PC-9 (cell line): ENCODE results near the gene HTR3A. TPM values are rescaled to one million over a fixed set of nuclear protein-coding genes. Genes with fewer than 3 reads are reported as not detected.

Source experiments
- BruUV-seq: library from RNA; stranded (reverse); fragments of 400-500 nt; replicated peaks from 2 replicates; lab custom pipeline; 2021; lab: Mats Ljungman, UMichigan
- CTCF ChIA-PET: fragments of 300-600 bp; sonication (Branson Sonifier 250); formaldehyde crosslinking; loops from one replicate; lab custom pipeline; 2022; ENCODE audit warnings: antibody characterized with exemption; lab: Charles Lee
- POLR2A ChIA-PET: fragments of 300-600 bp; sonication (Branson Sonifier 250); formaldehyde crosslinking; loops from one replicate; lab custom pipeline; 2022; ENCODE audit warnings: antibody characterized with exemption; ENCODE audit not compliant: unreplicated experiment; lab: Charles Lee
- DNase-seq, 2 experiments: peaks; one replicate each; pipeline versions ENCODE4 v3.0.0 to v3.0.0-alpha.2; 2015 to 2022; ENCODE audit warnings: mixed read lengths in 1 of 2
- H2AFZ ChIP-seq: fragments of 200-600 bp; sonication (generic); 2 replicates; pipeline ENCODE4 v1.8.1; 2017; ENCODE audit warnings: antibody characterized with exemption
- H3F3A ChIP-seq: fragments of 200-600 bp; sonication (generic); 2 replicates; pipeline ENCODE4 v1.8.1; 2017; ENCODE audit warnings: antibody characterized with exemption, mild to moderate bottlenecking, low read depth; ENCODE audit not compliant: insufficient read depth
- H3K27ac ChIP-seq: fragments of 200-600 bp; sonication (generic); 2 replicates; pipeline ENCODE4 v1.6.1; 2016; ENCODE audit warnings: mixed run types
- H3K27me3 ChIP-seq: fragments of 200-600 bp; sonication (generic); 2 replicates; pipeline ENCODE4 v1.6.1; 2016; ENCODE audit warnings: low read depth, mixed run types; ENCODE audit not compliant: insufficient read depth
- H3K36me3 ChIP-seq: fragments of 200-600 bp; sonication (generic); 2 replicates; pipeline ENCODE4 v1.6.1; 2016; ENCODE audit warnings: low read depth, mixed run types
- H3K4me1 ChIP-seq: fragments of 200-600 bp; sonication (generic); replicated peaks from 2 replicates; pipeline ENCODE4 v1.6.1; 2016; ENCODE audit warnings: mixed run types; ENCODE audit not compliant: insufficient read depth
- H3K4me2 ChIP-seq: fragments of 200-600 bp; sonication (generic); 2 replicates; pipeline ENCODE4 v1.6.1; 2017; ENCODE audit warnings: mixed run types
- H3K4me3 ChIP-seq: fragments of 200-600 bp; sonication (generic); 2 replicates; pipeline ENCODE4 v1.6.1; 2016; ENCODE audit warnings: mixed run types
- H3K79me2 ChIP-seq: fragments of 200-600 bp; sonication (generic); 2 replicates; pipeline ENCODE4 v1.6.1; 2017; ENCODE audit warnings: low read depth, mixed run types
- H3K9me2 ChIP-seq: fragments of 200-600 bp; sonication (generic); 2 replicates; pipeline ENCODE4 v1.8.1; 2017; ENCODE audit warnings: mild to moderate bottlenecking; ENCODE audit not compliant: insufficient read depth
- H3K9me3 ChIP-seq: fragments of 200-600 bp; sonication (generic); 2 replicates; pipeline ENCODE4 v1.8.1; 2016; ENCODE audit warnings: low read depth; ENCODE audit not compliant: insufficient read depth
- H4K20me1 ChIP-seq: fragments of 200-600 bp; sonication (generic); 2 replicates; pipeline ENCODE4 v1.8.1; 2017; ENCODE audit not compliant: insufficient read depth
- CTCF ChIP-seq: fragments of 200-600 bp; sonication (generic); conservative IDR thresholded peaks from 2 replicates; pipeline ENCODE4 v1.6.1; 2017; ENCODE audit warnings: mixed run types, antibody characterized with exemption, mild to moderate bottlenecking, moderate library complexity
- EZH2 ChIP-seq: fragments of 200-600 bp; sonication (generic); IDR thresholded peaks from 2 replicates; pipeline ENCODE4 v1.8.0; 2017; ENCODE audit warnings: antibody characterized with exemption, low read depth
- intact Hi-C: fragments of 100-400 bp; cut with micrococcal nuclease; formaldehyde crosslinking; loops from one replicate; pipeline ENCODE4 v1.10.0; 2022; ENCODE audit not compliant: unreplicated experiment
- total RNA-seq: library from RNA; stranded (reverse); gene quantifications from 2 replicates; pipeline ENCODE4 v1.2.3, GENCODE V29; 2021

Gene HTR3A
- total RNA-seq, 1 experiment from 2014 or later = not detected

GRCh38 chr11:114027391-114027790, 52.5 kb downstream of the HTR3A start:
- no TSS peak for BruUV-seq
- intact Hi-C loops = no loop called here

GRCh38 chr11:114027926-114028325, 53.0 kb downstream of the HTR3A start:
- Histone ChIP-seq H2AFZ (no peak overlapping the region), H3K27ac (no peak overlapping the region), H4K20me1 (no peaks in the 10 kb centered on the region), H3K79me2 (no peaks in the 10 kb centered on the region), H3K9me2 (no peaks in the 10 kb centered on the region), H3K27me3 (peaks cover 83% of the 10 kb centered on the region), H3K4me3 (no peak overlapping the region), H3K36me3 (no peaks in the 10 kb centered on the region), H3K9me3 (no peaks in the 10 kb centered on the region), H3K4me1 (no peaks in the 10 kb centered on the region), H3K4me2 (no peak overlapping the region), H3F3A (no peaks in the 10 kb centered on the region)
- TF ChIP-seq EZH2 (no peak), CTCF (no peak)
- no TSS peak for BruUV-seq
- DNase-seq = no peak
- CTCF ChIA-PET = no interaction called here
- POLR2A ChIA-PET = no interaction called here
- intact Hi-C loops = no loop called here

More at GRCh38 chr11:114027391-114027790, 52.5 kb downstream of the HTR3A start:
- Histone ChIP-seq H3K9me2 (no peaks in the 10 kb centered on the region), H4K20me1 (no peaks in the 10 kb centered on the region), H3K27me3 (peaks cover 83% of the 10 kb centered on the region), H3K27ac (no peak overlapping the region), H3K9me3 (no peaks in the 10 kb centered on the region), H3K4me1 (no peaks in the 10 kb centered on the region), H3K4me2 (no peak overlapping the region), H2AFZ (no peak overlapping the region), H3K4me3 (no peak overlapping the region), H3K36me3 (no peaks in the 10 kb centered on the region), H3F3A (no peaks in the 10 kb centered on the region), H3K79me2 (no peaks in the 10 kb centered on the region)
- ChIA-PET POLR2A (no interaction called here), CTCF (no interaction called here)
- TF ChIP-seq EZH2 (no peak), CTCF (no peak)
- DNase-seq = no peak

GRCh38 chr11:114031246-114031966, 56.5 kb downstream of the HTR3A start:
- Histone ChIP-seq H3K4me3 (no peak overlapping the region), H3K36me3 (no peaks in the 10 kb centered on the region), H3K9me3 (no peaks in the 10 kb centered on the region), H3K79me2 (no peaks in the 10 kb centered on the region), H3F3A (no peaks in the 10 kb centered on the region), H2AFZ (no peak overlapping the region), H3K4me2 (no peak overlapping the region), H4K20me1 (no peaks in the 10 kb centered on the region), H3K4me1 (no peaks in the 10 kb centered on the region), H3K27me3 (peaks cover 85% of the 10 kb centered on the region), H3K9me2 (no peaks in the 10 kb centered on the region), H3K27ac (no peak overlapping the region)
- ChIA-PET POLR2A (no interaction called here), CTCF (no interaction called here)
- no peak for TF ChIP-seq CTCF
- no peak for TF ChIP-seq EZH2
- BruUV-seq = no TSS peak
- no peak for DNase-seq
- intact Hi-C loops = no loop called here
